ENCODE measurements around the gene P2RX4. TPM values are rescaled to one million over a fixed set of nuclear protein-coding genes. Genes with fewer than 3 reads are reported as not detected.

The P2RX4 gene
- total and polyA plus RNA-seq, 2 donors (not counting 1 experiment from before 2014, with no cell fraction given), result 30.4 to 31.9 TPM

- H3K27me3 Mint-ChIP-seq, result no peaks in the 10 kb centered on the region
- H3K79me2 ChIP-seq (ENCODE audit: control insufficient read depth, insufficient read depth, low read length), result no peaks in the 10 kb centered on the region
- CTCF ChIA-PET, result interaction anchor here (0.5 to 1.2 kb wide), 2 partner anchors 281 to 612 kb away, joined by 3 to 4 read pairs; no protein-coding TSS in a partner anchor
These were observed 42.9 kb downstream of the P2RX4 start for GRCh38 chr12:121252712-121253345.

More at GRCh38 chr12:121252712-121253345, 42.9 kb downstream of the P2RX4 start:
- 86% methylated on average over 9 of the region's 9 CpGs for WGBS (ENCODE audit: insufficient coverage)
- Histone ChIP-seq H4K20me1 (ENCODE audit: control insufficient read depth, insufficient read depth, low read length, poor library complexity, severe bottlenecking) (no peaks in the 10 kb centered on the region), H3K9me3 (ENCODE audit: control extremely low read depth in 1 of 3, control insufficient read depth in 2 of 3, insufficient read depth in 1 of 3, low read length in 2 of 3) (no peaks in the 10 kb centered on the region), H3K4me3 (ENCODE audit: control extremely low read depth in 1 of 5, extremely low read depth in 1 of 5, insufficient read depth in 1 of 5, low read depth in 2 of 5, low read length in 4 of 5) (no peak overlapping the region), H3K9ac (ENCODE audit: low read length) (no peak overlapping the region), H3K36me3 (replicated peaks in 1 of 2; ENCODE audit: control extremely low read depth in 1 of 2, control insufficient read depth in 1 of 2, extremely low read depth in 1 of 2, insufficient read depth in 2 of 2, low read length in 1 of 2) (peaks cover 0 to 20% of the 10 kb centered on the region in 2 experiments), H2AFZ (ENCODE audit: insufficient read depth, low read depth, low read length, poor library complexity, severe bottlenecking) (no peak overlapping the region), H3K27me3 (replicated peaks in 1 of 4; ENCODE audit: control extremely low read depth in 1 of 4, control insufficient read depth in 3 of 4, insufficient read depth in 4 of 4, low read length in 3 of 4) (no peaks in the 10 kb centered on the region), H3K4me1 (ENCODE audit: control insufficient read depth in 2 of 2, insufficient read depth in 2 of 2, low read length in 2 of 2) (peaks cover 9 to 13% of the 10 kb centered on the region in 2 donors), H3K27ac (ENCODE audit: low read length in 2 of 2) (no peak overlapping the region), H3K4me2 (replicated peaks; ENCODE audit: low read depth, low read length, poor library complexity, severe bottlenecking) (no peak overlapping the region)
- H3K4me3 Mint-ChIP-seq, result no peak overlapping the region
- ATAC-seq (ENCODE audit: low read depth) (no peak), DNase-seq (no peak)
- TF ChIP-seq CTCF (IDR thresholded peaks at IDR 0.05) (no peak), EZH2 (IDR thresholded peaks at IDR 0.05; ENCODE audit: borderline replicate concordance, insufficient read depth, low read depth, low read length, poor library complexity, severe bottlenecking) (no peak)
- intact Hi-C loops (cut with micrococcal nuclease), result no loop called here
- H3K4me1 Mint-ChIP-seq, result peaks cover 11% of the 10 kb centered on the region
- H3K9me3 Mint-ChIP-seq (ENCODE audit: insufficient read depth), result peaks cover 4% of the 10 kb centered on the region
- POLR2A ChIA-PET, result no interaction called here
- H3K27ac Mint-ChIP-seq, result no peak overlapping the region

All from B cell (primary cell).